HG03108 (cell line): ENCODE results near the gene BZW1.
A peak's percentile ranks its signal among the peaks of the same experiment; 100 is the strongest.
"Not testable (repeated sequence)": the region's sequence is repeated elsewhere in the genome, so short reads cannot be mapped to it uniquely, and the experiment has no call there.

Source experiments
- ATAC-seq: cut with Tn5 transposase; IDR thresholded peaks from one replicate; pipeline ENCODE4 v1.9.1; 2021; ENCODE audit warnings: moderate library complexity; ENCODE audit not compliant: unreplicated experiment

BZW1 gene

DNA sequence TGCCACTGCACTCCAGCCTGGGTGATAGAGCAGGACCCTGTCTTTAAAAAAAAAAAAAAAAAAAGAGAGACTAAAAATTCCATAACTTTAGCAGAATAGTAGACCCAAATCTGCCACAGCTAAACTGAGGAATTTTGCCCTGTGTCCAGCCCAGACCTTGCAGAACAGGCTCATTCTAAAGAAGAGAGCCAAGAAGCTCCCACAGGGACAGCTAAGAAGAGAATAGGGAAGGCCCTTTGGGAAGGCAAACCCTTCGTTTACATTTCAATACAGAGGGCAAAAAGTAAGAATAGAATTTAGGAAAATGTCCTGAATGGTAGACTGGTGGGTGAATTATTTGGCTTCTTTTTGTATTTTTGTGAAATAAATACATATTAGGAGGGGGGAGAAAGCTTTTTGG is 21.5 kb upstream of the BZW1 start:
- ATAC-seq = no peak

DNA sequence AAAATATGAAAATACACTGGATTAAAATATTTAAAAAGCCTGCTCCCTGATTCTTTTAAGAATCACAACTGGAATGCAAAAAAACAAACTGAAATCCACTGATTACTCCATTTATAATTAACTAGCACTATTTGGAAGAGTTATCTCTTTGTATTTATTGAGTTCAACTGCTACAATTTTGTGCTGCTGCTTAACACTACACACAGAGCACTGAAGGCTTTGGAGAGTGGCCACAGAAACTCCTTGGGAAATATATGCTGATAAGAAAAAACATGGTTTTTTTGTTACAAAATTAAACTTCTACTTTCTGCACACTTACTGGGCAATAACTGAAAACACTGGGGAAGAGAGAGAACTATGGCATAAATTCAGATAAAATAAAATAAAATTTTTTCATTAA is 19.8 kb upstream of the BZW1 start:
- no peak for ATAC-seq

DNA sequence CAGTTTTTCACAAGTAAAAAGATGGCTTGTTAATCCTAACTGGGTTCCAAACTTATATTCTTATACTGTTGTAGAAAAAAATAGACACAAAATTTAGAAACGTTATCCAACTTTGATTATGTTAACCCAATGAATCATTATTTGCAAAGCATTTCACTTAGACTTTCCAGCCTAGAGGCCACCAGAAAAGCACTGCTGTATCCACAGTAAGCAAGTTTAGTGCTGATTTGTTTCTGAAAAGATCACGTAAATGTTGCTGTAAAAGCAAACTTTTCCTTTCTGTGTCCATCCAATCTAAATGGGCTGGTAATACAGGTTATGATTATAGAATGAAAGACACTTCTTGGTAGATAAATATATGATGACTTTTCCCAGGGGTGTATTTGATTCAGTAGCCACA is 17.6 kb upstream of the BZW1 start:
- no peak for ATAC-seq

DNA sequence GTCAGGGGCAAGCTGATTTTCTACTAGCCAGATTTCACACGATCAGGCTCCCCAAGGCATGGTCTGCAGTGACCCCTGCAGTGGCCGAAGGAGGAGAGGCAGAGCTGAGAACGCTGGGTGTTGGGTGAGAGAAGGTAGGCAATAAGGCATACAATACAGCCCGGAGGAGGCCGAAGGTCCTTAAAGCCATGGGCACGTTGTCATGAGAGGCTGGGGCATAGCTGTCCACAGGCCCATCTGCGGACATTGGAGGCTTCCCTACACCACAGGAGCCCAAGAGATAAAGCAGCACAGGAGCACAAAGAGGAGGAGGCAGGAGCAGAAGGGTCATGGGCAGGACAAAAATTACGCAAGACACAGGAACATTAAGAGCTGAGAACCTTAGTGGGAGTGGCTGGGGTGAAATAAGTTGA is 16.7 kb upstream of the BZW1 start:
- ATAC-seq = no peak

DNA sequence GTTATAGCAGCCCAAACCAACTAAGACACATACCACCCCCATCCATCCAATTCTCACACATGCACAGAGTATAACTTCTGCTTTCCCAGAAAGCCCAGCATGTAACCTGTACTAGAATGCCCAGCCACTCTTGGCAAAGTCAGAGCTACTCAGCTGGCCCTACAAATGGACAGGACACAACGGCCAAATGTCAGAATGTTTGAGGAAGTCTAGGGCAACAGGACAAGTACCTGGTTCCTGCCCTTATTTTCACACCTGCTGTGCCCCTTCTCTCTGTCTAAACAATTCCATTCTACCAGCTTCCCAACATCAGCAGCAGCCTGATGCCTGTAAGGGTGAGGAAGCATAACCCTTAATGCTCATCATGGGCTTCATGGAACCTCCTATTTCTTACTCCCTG is 15.1 kb upstream of the BZW1 start:
- ATAC-seq = no peak

DNA sequence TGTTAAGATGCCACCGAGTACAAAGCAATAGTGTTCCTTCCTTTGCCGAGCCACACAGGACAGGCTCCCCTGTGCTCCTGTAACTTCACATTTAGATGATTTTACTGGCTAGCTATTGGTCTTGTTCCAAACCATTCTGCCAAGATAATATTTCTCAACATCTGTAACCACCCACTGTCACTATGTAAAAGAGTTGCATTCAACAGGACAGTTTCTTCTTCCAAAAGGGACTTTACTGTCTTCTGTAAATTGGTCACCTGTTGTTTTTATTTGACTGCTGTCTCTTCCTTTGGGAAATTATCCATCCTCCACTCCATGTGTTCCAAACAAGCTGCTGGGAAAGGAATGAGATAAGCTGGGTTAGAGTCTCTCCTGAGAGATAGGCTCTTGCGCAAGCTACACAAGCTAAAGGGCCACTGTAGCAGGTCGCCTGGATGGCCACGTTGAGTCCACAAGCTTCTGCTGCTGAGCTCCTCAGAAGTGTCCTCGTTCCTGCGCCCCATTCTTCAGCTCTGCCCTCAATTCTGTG is 14.4 kb upstream of the BZW1 start:
- ATAC-seq = no peak

DNA sequence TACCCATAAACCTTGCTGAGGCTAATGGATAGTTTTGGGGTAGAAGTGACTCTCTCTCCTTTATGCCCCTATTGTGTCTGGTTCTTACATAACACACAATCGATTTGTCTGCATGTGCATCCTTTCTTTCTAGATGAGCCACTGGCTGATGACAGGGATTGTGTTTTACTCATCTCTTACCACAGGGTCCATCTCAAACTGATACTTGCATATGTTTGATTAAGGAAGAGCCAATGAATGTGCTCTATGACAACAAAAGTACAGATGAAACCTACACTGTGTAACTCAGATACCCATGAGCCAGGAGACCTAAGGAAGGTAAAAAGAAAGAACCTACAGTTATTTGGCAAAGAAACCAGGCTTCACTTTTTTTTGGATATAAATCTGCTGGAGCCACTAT is 13.2 kb upstream of the BZW1 start:
- ATAC-seq = no peak

DNA sequence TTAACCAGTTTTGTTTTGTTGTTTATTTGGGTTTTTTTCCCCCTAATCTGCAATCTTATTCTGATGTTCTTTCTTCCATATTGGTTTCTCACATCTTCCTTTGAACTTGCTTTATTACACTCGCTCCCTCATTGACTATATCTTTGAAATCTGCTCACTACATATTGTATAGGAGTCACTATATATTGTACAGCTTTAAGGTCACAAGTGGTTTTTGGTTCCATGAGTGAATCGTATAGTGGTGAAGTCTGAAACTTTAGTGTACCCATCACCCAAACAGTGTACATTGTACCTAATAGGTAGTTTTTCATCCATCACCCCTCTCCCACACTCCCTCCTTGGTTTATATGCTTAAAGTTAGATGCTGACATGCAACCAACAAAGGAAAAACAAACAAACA is 11.3 kb upstream of the BZW1 start:
- ATAC-seq = no peak

DNA sequence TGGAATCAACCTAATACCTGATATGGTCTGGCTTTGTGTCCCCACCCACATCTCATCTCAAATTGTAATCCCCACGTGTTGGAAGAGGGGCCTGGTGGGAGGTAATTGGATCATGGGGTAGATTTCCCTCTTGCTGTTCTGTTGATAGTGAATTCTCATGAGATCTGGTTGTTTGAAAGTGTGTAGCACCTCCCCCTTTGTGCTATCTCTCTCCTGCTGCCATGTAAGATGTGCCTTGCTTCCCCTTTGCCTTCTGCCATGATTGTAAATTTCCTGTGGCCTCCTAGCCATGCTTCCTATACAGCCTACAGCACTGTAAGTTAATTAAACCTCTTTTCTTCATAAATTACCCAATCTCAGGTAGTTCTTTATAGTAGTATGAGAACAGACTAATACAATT is 10.3 kb upstream of the BZW1 start:
- ATAC-seq = not testable (repeated sequence)

DNA sequence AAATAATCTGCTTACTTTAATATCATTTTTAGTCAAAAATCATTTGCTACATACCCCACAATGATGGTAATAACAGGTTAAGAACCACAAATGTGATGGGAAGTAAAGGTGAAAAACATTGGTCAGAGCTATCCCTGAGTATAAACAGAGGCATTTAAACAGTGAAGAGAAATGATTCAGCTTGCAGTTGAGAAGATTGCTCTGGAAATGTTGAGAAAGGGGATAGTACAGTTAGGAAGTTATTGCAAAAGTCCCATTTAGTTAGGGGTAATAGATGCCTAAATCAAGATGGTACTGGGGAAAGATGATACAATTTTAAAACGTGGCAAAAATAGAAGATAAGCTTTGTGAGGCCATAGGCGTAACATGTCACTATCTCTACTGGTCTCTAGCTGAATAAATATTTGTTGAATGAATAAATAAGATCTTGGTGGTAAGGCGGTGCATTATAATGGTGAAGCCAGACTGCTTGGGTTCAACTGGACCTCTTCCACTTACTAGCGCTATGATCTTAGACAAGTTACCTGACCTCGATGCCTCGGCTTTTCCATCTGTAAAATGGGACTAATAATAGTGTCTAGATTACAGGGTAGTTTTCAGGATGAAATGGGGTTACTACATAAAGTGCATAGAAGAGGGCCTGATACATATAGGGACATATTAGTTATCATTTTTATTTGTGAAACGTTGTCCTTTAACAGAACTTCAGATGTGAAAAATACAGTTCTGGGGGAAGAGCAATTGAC is 2.0 kb upstream of the BZW1 start:
- no peak for ATAC-seq

DNA sequence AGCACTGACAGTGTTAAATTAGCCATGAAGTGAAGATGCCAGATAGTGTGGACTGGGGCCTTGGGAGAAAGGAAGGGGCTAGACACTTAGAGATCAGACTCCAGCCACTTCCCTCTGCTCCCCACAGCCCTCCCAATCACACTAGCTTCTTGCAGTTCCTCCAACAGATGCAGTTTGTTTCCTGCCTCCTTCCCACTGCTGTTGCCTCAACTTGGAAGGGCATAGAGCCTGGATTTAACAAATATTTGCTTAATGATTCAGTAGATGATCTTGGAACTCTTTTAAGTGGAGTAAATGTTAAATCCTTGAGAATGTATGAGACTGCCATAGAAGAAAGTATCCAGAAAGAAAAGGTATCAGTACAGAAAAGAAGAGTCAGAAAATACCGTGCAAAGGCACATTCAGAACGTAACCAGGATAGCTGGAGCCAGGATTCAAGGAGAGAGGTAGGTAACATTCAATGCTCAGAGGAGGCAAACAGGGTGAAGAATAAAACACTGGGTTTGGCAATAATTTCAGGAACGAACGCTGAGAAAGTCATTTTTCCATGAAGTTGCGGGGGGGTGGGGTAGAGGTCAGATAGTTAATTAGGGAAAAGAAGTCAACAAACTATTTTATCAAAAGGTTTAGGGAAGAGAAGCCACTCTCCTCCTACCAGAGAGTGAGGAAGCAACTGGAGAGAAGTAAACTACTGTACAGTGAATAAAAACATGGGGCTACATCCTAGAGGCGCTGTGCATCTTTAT is 1.3 kb upstream of the BZW1 start:
- ATAC-seq = no peak

DNA sequence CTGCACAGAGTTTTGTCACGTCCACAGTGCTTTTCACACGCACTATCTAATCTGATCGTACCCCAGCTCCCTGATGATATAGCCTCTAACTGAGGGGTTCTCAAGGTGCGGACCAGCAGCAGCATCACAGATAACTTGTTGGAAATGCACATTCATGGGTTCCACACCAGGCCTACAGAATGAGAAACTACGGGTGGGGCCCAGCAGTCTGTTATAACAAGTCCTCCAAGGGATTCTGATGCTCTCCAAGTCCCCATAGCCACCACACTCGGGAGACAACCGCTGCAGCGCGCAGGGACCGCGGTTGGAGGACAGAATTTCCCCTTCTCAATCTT is 745 bp upstream of the BZW1 start:
- ATAC-seq = no peak

DNA sequence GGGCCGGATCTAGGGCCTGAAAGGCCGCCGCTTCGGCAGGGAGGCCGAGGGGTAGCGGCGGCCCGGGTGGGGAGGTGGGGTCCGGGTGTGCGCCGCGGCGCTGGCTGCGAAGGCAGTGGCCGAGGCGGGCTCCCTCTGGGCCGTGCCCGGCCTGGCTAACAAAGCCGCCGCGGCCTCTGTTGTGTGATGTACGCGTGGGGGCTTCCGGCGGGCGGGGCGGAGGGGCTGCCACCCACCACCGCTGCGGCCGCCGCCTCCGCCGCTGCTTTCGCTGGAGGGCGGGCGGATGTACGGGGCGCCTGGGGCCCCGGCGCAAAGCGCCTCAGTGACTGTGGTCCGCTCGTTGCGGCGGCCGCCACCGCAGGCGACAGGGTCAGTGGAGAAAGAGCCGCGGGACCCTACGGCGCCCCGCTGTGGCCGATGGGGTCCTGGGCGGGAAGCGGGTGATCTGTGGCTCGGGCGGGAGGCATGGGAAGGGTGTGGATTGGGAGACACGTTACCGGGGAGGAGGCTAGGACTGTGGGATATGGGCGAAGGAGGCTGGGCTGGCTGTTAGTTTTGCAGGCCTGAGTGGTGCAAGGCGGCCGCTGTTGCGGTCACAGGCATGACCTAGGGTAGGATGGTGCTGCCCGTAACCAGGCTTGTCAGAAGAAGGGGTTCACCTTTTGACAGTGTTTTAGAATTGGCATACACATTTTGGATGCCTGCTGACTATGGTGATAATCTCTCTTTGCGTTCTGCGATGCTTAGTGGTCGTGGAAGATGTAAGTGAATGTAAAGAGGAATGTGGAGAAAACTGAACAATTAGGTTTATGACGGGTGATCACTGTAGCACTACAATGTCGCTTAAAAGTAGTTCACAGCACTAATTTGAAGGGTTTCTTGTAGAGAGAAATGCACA is 662 bp downstream of the BZW1 start:
- ATAC-seq = peak; percentile 34

DNA sequence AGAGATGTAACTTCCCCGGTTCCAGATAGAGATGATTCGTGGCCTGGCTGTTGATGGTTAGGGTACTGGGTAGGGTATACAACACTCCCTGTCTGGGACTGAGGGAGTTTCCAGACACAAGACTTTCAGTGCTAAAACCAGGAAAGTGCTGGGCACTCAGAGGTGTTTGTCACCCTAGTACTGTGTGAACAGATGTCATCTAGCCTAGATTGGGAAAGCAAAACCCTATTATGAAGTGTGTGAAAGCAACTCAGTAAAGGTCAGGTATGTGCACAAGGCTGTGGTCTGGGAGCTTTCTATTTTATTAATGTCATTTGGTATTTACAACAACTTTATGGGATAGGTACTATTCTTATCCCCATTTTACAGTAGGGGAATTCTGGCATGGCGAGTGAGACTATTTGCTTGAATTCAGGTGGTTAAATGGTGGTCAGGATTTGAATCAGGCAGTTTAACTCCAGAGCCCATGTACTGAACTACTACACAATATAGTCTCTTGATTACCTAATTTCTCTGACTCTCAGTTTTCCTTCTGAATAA is 2.6 kb downstream of the BZW1 start:
- no peak for ATAC-seq

DNA sequence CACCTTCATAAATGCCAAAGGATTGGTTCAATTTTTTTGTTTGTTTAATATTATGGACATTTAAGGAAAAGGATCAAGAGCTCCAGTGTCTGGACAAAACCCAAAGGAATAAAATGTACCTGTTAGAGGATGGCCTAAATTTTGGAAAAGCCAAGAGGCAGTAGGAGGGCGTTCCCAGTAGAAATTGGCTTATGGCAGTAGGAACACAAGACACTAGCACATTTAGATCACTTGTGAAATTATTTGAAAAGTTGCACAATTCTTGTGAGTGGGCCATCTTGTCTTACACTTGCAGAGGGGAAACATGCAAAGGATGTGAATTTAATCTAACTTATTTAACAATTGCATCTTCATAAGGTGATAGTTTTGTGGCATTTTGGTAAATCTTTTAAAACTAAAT is 3.2 kb downstream of the BZW1 start:
- no peak for ATAC-seq

DNA sequence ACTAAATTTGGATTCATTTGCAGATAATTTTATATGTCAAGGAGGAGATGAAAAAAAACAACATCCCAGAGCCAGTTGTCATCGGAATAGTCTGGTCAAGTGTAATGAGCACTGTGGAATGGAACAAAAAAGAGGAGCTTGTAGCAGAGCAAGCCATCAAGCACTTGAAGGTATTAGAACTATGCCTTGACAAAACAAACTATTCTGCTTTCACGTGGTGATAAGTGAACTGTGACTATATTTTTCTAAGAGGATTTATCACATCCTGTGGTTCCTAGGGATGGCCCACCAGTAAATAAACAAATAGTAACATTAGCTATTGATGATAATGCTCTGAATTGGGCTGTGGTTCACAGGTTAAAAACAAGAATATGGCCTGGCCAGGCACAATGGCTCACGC is 7.0 kb downstream of the BZW1 start:
- ATAC-seq = not testable (repeated sequence)

DNA sequence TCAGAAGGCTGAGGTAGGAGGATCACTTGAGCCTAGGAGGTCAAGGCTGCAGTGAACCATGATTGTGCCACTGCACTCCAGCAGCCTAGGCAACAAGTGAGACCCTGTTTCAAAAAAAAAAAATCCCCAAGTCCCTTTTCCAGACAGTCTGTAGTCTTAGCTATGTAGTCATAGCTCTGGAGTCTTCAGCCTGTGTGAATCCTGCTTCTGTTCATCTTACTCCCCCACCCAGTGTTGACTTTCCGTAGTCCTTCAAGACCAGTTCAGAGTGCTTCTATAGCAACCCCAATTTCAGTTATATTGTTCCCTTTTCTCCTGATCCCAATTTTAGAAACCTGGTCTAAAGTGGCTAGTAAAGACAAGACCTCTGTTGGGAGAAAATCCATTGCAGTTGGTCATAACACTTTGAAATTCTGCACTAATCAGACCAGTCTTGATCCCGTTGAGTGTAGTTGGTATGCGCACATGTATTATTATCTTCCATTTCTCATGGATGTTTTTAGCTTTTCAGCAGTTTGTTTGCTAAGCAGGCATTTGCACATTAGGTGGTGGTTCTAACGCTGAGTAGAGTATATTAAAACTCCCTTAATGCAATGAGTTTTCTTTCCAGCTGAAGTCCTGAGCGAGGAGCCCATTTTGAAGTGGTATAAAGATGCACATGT is 9.0 kb downstream of the BZW1 start:
- no peak for ATAC-seq

DNA sequence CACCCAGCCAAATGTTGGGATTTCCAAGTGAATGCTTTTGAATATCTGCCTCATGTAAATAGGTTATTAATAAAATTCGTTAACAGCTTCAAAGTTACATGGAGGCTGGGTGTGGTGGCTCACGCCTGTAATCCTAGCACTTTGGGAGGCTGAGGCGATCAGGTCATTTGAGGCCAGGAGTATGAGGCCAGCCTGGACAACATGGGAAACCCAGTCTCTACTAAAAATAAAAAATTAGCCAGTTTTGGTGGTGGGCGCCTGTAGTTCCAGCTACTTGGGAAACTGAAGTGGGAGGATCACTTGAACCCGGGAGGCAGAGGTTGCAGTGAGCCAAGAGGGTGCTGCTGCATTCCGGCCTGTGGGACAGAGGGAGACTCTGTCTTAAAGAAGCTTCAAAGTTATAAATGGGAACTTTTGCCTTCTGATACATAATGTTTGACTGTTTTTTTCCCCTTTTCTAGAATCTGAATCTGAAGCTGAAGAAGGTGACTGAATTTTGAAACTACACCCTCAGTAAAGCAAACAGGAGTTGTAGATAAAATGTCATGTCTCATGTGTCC is 10.1 kb downstream of the BZW1 start:
- ATAC-seq = no peak

DNA sequence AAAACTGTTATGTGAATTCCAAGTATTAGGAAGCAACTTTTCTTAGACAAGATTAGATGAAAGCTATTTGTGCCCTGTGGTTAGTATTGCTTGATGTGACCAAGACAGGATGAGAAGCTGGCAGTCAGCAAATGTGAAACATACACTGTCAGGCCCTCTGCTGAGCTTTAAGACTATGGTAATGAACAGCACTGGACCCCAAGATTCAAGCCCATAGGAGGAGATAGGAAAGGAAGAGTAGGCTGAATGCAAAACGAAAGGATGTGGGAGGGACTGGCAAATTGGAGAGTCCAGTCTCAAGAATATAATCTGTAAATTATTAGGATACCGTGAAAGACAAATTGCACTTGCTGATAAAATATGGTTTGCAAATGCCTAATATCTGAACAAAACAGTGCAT is 16.4 kb downstream of the BZW1 start:
- no peak for ATAC-seq

DNA sequence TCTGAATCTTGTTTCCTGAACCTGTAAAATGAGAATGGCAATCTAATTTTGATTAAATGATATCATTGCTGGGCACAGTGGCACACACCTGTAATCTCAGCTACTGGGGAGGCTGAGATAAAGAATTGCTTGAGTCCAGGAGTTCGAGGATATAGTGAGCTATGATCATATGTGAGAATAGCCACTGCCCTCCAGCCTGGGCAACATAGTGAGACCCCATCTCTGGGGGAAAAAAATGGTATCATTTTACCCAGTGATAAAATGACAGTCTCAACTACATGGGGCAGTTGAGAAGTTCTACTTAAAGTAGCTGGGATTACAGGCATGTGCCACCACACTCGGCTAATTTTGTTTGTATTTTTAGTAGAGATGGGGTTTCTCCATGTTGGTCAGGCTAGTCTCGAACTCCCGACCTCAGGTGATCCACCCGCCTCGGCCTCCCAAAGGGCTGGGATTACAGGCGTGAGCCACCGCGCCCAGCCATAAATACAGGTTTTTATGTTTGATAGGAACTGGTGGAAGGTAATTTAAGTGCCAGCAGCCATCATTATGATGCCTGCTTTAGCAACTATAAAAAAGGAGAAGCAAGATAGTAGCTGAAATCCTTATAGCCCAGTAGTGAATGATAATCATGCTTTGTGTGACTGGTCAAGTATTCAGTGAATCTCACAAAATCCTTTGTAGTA is 17.0 kb downstream of the BZW1 start:
- no peak for ATAC-seq
